ENCODE data around the gene RAPGEF6.

GRCh38 chr5:131496400-131496713 lies 138.7 kb downstream of the RAPGEF6 start:
- TF ChIP-seq CTCF (conservative IDR thresholded peaks at IDR 0.05; ENCODE audit: low read depth, low read length) (no peak), ELK1 (IDR thresholded peaks at IDR 0.05; ENCODE audit: borderline replicate concordance, low read depth, low read length) (no peak), POLR2A (IDR thresholded peaks at IDR 0.05; ENCODE audit: low read depth, low read length) (no peak), CHD1 (IDR thresholded peaks at IDR 0.05; ENCODE audit: low read depth, low read length) (no peak), RAD21 (IDR thresholded peaks at IDR 0.05; ENCODE audit: low read length) (no peak), RFX5 (IDR thresholded peaks at IDR 0.05; ENCODE audit: low read depth, low read length) (no peak), CEBPB (IDR thresholded peaks at IDR 0.05; ENCODE audit: low read depth, low read length) (no peak), BHLHE40 (IDR thresholded peaks at IDR 0.05; ENCODE audit: low read depth, low read length) (no peak)

All from IMR-90 (cell line).